ENCODE data around the gene PITPNC1. TPM values are rescaled to one million over a fixed set of nuclear protein-coding genes. Genes with fewer than 3 reads are reported as not detected.

PITPNC1 gene
- total RNA-seq, 1 experiment from 2014 or later, result 20.8 TPM

DNA sequence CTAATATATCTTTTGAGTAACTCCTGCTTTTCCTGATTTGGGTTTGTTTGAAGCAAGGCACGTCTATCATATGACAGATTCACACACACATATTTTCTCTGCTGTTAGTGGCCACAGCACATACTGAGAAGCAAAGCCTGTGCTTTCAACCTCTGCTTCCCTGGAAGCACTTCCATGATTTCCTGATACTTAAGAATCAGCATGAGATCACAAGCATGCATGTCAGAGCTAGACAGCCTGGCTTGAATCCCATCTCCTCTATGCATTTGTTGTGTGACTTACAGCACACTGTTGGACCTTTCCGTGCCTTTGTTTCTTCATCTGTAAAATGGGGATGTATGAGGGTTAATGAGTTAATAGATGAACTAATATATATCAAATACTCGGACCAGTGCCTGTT lies 189.6 kb downstream of the PITPNC1 start:
- intact Hi-C loops (cut with micrococcal nuclease; ENCODE audit: unreplicated experiment) (no loop called here), in situ Hi-C loops (cut with HindIII; ENCODE audit: low pct_unique_long_range_greater_than_20kb, low sequenced_read_pairs) (no loop called here)
- ChIA-PET CTCF (no interaction called here), POLR2A (no interaction called here)
- ATAC-seq (no peak), DNase-seq (ENCODE audit: low read depth, low spot score) (no peak)
- Histone ChIP-seq H3K27me3 (ENCODE audit: control insufficient read depth, insufficient read depth, low read length) (no peaks in the 10 kb centered on the region), H3K9me3 (ENCODE audit: control insufficient read depth, insufficient read depth, low read depth, low read length) (no peaks in the 10 kb centered on the region), H3K27ac (ENCODE audit: low read length) (no peak overlapping the region), H3K4me1 (ENCODE audit: control insufficient read depth, insufficient read depth, low read length) (no peaks in the 10 kb centered on the region), H3K4me3 (ENCODE audit: low read depth in 2 of 2, low read length in 2 of 2) (no peak overlapping the region), H3K36me3 (ENCODE audit: control insufficient read depth, insufficient read depth, low read length) (no peaks in the 10 kb centered on the region)
- TF ChIP-seq, protein P1, sequence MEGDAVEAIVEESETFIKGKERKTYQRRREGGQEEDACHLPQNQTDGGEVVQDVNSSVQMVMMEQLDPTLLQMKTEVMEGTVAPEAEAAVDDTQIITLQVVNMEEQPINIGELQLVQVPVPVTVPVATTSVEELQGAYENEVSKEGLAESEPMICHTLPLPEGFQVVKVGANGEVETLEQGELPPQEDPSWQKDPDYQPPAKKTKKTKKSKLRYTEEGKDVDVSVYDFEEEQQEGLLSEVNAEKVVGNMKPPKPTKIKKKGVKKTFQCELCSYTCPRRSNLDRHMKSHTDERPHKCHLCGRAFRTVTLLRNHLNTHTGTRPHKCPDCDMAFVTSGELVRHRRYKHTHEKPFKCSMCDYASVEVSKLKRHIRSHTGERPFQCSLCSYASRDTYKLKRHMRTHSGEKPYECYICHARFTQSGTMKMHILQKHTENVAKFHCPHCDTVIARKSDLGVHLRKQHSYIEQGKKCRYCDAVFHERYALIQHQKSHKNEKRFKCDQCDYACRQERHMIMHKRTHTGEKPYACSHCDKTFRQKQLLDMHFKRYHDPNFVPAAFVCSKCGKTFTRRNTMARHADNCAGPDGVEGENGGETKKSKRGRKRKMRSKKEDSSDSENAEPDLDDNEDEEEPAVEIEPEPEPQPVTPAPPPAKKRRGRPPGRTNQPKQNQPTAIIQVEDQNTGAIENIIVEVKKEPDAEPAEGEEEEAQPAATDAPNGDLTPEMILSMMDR (IDR thresholded peaks at IDR 0.05), result no peak
- TF ChIP-seq SIN3A (IDR thresholded peaks at IDR 0.05; ENCODE audit: borderline replicate concordance, insufficient read depth, low read depth, low read length) (no peak), POLR2AphosphoS5 (IDR thresholded peaks at IDR 0.05; ENCODE audit: low read depth, low read length) (no peak), TCF7L2 (IDR thresholded peaks at IDR 0.05; ENCODE audit: low read depth, low read length) (no peak), REST (IDR thresholded peaks at IDR 0.05; ENCODE audit: insufficient read depth in 1 of 2, low read depth in 2 of 2, low read length in 1 of 2) (no peak)
- no TSS peak for BruUV-seq (replicated peaks)

DNA sequence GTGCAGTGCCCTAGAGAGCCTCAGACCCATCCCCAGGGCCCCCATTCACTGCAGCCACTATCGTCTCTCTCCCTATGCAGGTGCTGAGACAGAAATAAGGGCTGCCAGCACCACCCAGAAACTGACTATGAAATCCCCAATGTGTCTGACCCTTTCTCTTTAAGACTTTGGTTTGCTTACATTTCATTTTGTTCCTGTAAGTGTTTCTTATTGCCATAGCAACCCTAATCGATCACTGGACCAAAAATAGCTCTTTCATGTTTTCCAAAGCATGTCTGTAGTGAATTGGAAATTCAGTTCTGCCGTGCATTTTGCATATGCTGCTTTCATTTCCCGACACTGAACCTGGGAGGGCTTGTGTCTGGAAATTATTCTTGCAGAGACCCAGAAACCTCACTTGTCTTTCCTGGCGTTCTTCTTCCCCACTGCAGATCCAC lies 192.0 kb downstream of the PITPNC1 start:
- DNase-seq (ENCODE audit: low read depth, low spot score), result no peak
- CTCF ChIA-PET, result no interaction called here
- in situ Hi-C loops (cut with HindIII; ENCODE audit: low pct_unique_long_range_greater_than_20kb, low sequenced_read_pairs) (no loop called here), intact Hi-C loops (cut with micrococcal nuclease; ENCODE audit: unreplicated experiment) (no loop called here)
- H3K36me3 ChIP-seq (ENCODE audit: control insufficient read depth, insufficient read depth, low read length), result no peaks in the 10 kb centered on the region
- TF ChIP-seq TCF7L2 (IDR thresholded peaks at IDR 0.05; ENCODE audit: low read depth, low read length) (no peak), POLR2AphosphoS5 (IDR thresholded peaks at IDR 0.05; ENCODE audit: low read depth, low read length) (no peak), SIN3A (IDR thresholded peaks at IDR 0.05; ENCODE audit: borderline replicate concordance, insufficient read depth, low read depth, low read length) (no peak), REST (IDR thresholded peaks at IDR 0.05; ENCODE audit: insufficient read depth in 1 of 2, low read depth in 2 of 2, low read length in 1 of 2) (no peak)
- TF ChIP-seq, protein P1 (IDR thresholded peaks at IDR 0.05), result no peak
- ATAC-seq, result no peak
- BruUV-seq (replicated peaks), result no TSS peak
- no peak overlapping the region for H3K27ac ChIP-seq (ENCODE audit: low read length)
- POLR2A ChIA-PET, result no interaction called here
- H3K9me3 ChIP-seq (ENCODE audit: control insufficient read depth, insufficient read depth, low read depth, low read length), result no peaks in the 10 kb centered on the region
- H3K4me3 ChIP-seq (ENCODE audit: low read depth in 2 of 2, low read length in 2 of 2), result no peak overlapping the region
- H3K27me3 ChIP-seq (ENCODE audit: control insufficient read depth, insufficient read depth, low read length), result no peaks in the 10 kb centered on the region
- H3K4me1 ChIP-seq (ENCODE audit: control insufficient read depth, insufficient read depth, low read length), result no peaks in the 10 kb centered on the region

All from Panc1 (cell line).